Keratinocyte (primary cell): Measurements from ENCODE around the gene ANGPTL2.
"Not testable (repeated sequence)": the region's sequence is repeated elsewhere in the genome, so short reads cannot be mapped to it uniquely, and the experiment has no call there.

ENCODE experiments used
- CTCF ChIP-seq, 3 experiments: IDR thresholded peaks in 1 of 3; conservative IDR thresholded peaks in 1 of 3; optimal IDR thresholded peaks in 1 of 3; 2 replicates in 2 of 3; 3 replicates in 1 of 3; pipeline versions ENCODE3 to v1.5.1; 2011; ENCODE audit warnings: low read length in 3 of 3, mild to moderate bottlenecking in 3 of 3, moderate library complexity in 2 of 3, control low read depth in 1 of 3, inconsistent platforms in 1 of 3; ENCODE audit not compliant: insufficient read depth in 2 of 3; ENCODE audit errors: extremely low read depth in 1 of 3
- EZH2 ChIP-seq: IDR thresholded peaks from one replicate; pipeline ENCODE4 v1.6.1; 2012; ENCODE audit warnings: inconsistent platforms, mild to moderate bottlenecking, low read length, moderate library complexity

DNA sequence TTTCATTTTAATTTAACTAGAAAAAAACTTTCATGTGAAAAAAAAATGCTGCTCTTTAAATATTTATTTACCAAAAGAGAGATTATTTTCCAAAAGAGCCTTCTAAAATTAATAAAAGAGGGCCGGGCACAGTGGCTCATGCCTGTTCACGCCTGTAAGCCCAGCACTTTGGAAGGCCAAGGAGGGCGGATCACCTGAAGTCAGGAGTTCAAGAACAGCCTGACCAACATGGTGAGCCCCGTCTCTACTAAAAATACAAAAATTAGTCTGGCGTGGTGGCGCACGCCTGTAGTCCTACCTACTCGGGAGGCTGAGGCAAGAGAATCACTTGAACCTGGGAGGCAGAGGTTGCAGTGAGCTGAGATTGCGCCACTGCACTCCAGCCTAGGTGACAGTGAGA, 48.9 kb upstream of the ANGPTL2 start:
- TF ChIP-seq CTCF (optimal IDR thresholded peaks at IDR 0.05 in 1 of 3, IDR thresholded peaks at IDR 0.05 in 1 of 3, conservative IDR thresholded peaks at IDR 0.05 in 1 of 3; ENCODE audit: extremely low read depth in 1 of 3, insufficient read depth in 2 of 3, low read length in 3 of 3); EZH2: not testable (repeated sequence)
